HG02870 (cell line): ENCODE measurements around the gene NT5C3B.
A peak's percentile ranks its signal among the peaks of the same experiment; 100 is the strongest.
"Not testable (repeated sequence)": the region's sequence is repeated elsewhere in the genome, so short reads cannot be mapped to it uniquely, and the experiment has no call there.

Experiments
- ATAC-seq: cut with Tn5 transposase; IDR thresholded peaks from one replicate; pipeline ENCODE4 v1.9.1; 2021; ENCODE audit warnings: mild to moderate bottlenecking, moderate library complexity; ENCODE audit not compliant: unreplicated experiment

Gene NT5C3B

DNA sequence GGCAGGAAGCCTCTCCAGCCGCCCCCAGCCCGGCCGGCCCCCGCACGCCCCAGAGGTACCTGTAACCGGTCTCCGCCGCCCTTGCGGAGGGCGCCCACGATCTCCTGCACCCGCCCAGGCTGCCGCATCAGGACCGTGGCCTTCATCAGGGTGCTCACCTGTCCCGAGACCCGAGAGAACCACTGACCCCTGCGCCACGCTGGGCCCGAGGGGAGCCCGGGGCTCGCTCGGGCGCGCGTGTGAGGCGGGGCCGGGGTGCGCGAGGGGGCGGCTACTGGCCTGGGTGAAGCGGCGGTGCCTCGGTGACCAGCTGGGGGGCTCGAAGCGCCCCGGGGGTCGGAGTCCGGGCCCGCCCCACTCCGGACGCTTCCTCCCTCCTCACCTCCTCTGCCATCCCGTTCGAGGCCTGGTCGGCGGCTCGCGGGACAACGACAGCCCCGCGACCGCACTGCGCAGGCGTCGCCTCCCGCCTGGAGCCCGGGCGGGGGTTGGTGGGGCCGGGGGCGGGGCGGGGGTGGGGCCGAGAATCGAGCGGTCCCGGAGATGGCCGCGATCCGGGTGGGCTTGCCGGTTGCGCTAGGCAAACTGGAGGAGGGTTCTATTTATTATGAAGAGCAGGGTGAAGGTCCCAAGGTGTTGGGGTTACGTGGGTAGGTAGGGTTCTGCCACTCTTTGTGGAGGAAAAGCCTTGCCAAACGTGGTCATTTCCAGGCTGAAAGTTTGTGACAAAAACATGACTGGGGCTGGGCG, at the start of gene NT5C3B:
TSS of gene NT5C3B (minus strand) at position 433 of the 750 bp plus-strand sequence. CDS start at position 394, 39 bp downstream.
- peak; percentile 62 for ATAC-seq

DNA sequence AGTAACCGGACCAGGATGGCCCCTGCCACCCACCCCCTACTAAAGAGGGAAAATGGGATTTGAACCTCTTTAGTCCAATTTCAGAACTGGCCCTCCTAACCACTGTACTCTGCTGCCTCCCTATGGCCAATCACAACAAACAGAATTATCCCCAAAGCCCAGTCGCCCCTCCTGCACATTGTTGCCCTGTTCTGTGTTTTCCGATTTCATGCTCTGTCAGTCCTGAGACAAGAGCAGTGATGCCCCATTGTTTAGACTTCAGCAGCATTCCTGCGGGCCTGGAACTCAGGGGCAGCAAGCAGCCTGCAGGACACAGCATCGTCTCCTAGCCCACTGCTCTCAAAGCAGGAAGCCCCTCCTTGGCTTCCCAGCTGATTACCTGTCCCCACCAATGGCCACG, 49.7 kb upstream of the NT5C3B start:
- ATAC-seq: no peak

DNA sequence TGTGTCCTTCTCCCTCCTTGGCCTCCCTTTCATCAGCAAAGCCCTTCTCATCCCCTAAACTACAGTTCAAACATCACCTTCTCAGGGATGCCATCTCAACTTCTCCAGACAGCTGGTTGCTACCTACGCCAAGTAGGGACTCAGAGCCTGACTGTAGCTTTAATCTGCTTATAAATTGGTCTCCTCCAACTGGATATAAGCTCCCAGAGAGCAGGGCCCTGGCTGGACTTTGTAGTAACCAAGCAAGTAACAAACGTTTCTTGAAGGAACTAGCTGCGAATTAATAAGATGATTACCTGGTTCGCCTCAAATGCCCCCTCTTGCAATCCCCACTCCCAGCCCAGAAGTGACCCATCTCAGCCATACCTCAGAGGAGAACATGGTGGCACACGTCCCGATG, 46.7 kb upstream of the NT5C3B start:
- ATAC-seq: no peak

DNA sequence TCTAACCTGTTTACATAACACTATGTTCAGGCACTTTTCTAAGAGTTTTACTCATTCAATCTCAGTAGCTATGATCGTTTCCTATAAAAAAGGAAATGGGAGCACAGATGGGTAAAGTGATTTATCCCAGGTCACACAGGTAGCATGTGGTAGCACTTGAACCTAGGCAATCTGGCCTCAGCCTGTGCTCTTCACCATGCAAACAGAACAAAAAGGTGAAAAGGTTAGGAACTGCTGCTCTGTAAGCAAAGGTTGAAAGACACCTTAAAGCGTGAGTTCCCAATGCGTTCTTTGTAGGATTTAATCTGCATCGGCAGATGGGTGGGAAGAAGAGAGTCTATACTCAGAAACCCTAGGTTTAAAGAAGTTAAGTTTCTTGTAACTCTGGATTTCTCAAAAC, 44.1 kb upstream of the NT5C3B start:
- ATAC-seq: no peak

DNA sequence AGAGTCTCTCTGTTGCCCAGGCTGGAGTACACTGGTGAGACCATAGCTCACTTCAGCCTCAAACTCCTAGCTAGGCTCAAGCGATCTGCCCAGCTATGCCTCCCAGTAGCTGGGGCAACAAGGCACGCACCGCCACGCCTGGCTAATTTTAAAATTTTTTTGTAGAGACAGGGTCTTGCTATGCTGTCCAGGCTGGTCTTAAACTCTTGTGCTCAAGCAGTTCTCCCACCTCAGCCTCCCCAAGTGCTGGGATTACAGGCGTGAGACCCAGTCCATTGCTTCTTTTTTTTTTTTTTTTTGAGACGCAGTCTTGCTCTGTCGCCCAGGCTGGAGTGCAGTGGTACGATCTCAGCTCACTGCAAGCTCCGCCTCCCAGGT, 38.2 kb upstream of the NT5C3B start:
- not testable (repeated sequence) for ATAC-seq

DNA sequence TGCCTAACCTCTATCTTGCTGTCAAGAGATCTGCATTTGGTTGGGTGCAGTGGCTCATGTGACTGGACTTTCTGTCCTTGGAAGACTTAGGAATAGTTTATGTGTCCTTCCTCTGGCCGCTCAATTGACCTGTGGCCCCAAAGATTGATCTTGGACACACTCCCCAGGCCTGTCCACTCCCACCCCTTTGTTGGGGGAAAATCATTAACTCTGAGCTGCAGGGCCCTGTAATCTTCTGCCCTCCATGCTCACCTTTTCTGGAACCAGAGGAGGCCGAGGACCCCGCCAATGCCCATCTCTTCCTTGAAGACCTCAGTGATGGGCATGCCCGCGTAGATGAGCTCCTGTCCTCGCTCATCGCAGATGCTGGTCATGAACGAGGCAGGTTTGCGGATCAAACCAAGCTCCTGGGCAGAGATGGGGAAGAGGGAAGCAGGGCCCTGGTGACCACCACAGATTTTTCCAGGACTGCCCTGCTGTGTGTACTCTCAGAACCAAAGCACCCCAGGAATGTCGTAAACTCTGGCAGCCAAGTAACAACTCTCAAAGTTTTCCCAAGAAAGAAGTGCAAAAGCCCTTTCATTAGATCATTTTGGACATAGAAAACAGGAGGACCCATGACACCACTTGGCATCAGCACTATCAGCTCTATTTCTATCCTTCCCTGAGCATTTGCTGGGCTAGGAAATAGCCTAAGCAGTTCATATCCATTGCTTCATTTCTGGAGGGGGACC, 37.7 kb upstream of the NT5C3B start:
- no peak for ATAC-seq

GRCh38 chr17:41871789-41872188, 35.8 kb upstream of the NT5C3B start:
- ATAC-seq: no peak

DNA sequence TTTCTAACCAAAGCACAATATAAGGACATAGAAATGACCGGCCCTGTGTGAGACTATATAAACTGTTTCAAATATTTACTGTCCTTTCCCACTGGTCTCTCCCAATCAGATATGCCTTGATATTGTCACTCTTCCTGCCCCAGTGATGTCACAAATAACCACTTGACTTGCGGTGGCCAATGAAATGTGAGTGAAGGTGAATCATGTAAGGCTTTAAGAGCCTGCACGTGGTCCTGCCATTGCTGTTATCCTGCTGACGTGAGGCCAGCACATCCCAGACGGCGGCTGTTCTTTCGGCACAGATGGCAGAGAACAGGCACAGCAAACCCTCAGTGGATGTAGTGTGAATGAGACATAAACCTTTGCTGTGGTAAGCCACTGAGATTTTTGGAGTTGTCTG, 34.6 kb upstream of the NT5C3B start:
- ATAC-seq: no peak

DNA sequence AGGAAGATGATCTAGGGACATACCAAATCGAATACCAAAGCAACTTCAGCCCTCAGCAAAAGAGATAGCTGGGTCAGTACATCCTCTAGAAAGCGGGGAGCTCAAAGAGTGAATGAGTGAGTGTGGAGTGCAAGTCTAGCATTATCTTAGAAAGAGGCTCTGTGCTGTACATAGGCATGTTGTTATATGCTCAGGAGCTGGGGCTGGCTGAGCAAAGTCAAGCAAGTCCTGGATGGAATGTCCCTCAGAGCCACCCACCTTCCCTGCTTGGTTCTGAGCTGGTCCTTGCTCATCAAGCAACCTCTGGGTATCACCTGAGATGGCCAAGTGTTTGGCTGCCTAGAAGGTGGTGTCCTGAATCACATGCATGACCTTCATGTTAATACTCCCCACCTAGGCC, 34.1 kb upstream of the NT5C3B start:
- ATAC-seq: no peak

DNA sequence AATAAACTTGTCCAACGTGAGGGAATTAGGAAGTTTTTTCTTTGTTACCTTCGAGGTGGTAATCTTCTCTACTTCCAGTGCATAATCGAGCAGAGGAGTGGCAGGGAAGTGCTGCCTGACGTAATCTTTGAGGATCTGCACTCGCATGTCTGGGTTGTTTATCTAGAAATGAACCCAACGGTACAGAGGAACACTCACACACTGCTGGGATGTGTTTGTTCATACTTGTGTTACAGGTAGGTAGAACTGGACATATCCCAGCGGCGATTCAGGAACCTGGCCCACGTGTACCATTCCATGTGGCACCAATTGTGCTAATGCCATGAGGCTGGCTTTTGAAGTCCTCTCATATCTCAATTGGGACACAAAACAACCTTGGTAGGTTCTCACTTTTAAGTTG, 33.4 kb upstream of the NT5C3B start:
- no peak for ATAC-seq

DNA sequence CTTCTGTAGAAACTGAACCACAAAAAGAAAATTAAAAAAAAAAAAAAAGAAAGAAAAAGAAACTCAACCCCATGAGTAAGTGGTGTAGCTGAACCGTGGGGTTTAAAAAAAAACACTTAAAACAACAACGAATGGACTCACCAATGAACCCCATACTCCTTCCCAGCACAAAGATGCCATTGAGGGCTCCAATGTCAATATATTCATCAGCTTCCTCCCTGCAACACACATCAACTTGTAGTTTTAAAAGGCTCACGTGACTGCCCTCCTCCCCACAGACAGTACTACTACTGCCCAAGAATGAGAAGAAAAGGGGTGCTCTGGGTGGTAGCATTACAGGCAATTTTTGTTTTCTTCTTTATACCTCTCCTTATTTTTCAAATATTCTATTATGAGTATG, 32.5 kb upstream of the NT5C3B start:
- ATAC-seq: no peak

- ATAC-seq: no peak
Observed at GRCh38 chr17:41865596-41865893, 29.5 kb upstream of the NT5C3B start.

DNA sequence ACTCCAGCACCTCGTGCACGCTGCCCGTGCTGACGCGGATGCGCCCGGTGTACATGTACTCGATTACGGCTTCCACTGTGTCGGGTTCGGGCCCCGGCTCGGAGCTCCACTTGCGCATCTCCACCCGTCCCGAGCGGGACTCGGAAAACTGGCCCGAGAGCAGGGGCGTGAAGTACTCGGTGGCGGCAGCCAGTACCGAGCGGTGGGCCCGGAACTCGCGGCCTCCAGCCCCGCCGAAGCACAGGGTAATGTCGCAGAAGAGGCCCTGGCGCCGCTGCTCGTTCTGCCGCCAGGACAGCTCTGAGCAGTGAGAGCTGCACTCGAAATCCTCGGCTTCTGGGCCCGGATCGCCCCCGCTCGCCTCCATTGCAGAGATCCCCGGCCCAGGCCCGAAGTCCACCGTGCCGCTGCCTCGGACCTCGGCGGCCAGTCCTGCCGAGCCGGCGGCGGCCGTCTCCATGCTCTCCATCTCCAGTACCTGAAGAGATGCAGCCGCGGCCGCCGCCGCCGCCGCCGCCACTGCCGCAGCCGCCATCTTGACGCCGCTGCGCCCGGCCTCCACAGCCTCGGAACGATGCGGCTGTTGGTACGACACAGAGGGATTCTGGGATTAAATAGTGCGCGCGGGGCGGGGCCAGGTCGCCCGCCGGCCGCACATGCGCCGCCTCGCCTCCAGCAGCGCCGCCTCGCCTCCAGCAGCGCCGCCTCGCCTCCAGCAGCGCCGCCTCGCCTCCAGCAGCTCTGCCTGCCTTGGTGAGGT, 29.0 kb upstream of the NT5C3B start, which contains the start of gene KLHL11:
TSS of gene KLHL11 (minus strand) at position 588 of the 760 bp plus-strand sequence. CDS start at position 535, 53 bp downstream.
- ATAC-seq: peak; percentile 84

DNA sequence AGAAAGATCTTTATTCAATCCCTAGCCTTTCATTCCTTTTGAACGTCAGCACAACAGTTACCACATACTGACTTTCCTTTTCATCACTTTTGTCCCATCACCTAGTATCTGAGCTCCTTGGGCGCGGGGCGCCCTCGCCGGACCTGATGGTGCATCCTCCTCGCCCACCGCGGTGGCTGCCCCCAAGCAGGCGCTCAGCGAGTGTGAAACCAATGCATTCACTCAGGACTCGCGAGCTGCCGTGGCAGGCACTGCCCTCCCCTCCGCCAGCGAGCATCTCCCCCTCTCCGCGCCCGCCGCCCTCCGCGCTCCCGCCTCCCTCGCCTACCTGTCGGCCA, 28.4 kb upstream of the NT5C3B start:
- ATAC-seq: no peak

DNA sequence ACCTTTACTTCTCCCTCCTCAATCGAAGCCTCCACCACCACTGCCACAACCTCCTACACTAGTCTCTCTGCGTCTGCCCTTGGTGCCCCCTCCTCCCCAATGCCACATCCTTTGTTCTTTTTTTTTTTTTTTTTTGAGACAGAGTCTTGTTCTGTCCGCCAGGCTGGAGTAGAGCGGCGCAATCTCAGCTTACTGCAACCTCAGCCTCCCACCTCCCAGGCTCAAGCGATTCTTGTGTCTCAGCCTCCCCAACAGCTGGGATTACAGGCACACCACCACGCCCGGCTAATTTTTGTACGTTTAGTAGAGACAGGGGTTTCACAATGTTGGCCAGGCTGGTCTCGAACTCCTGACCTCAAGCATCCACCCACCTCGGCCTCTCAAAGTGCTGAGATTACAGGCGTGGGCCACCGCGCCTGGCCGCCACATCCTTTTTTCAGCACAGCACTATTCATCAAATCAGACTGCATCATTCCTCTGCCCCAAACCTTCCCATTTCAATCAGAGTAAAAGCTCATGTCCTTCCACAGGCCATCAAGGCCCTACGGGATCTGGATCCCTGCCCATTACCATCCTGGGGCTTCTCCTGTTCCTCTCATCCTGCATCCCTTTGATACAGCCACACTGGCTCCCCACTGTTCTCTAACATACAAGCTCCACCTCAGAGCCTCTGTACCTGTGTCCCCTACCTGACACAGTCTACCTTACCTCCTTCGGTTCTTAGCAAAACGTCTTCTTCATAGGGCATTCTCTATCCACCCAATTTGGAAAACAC, 27.2 kb upstream of the NT5C3B start:
- no peak for ATAC-seq

GRCh38 chr17:41860254-41860931, 24.4 kb upstream of the NT5C3B start:
- no peak for ATAC-seq

GRCh38 chr17:41851382-41851781, 15.3 kb upstream of the NT5C3B start:
- ATAC-seq: not testable (repeated sequence)

DNA sequence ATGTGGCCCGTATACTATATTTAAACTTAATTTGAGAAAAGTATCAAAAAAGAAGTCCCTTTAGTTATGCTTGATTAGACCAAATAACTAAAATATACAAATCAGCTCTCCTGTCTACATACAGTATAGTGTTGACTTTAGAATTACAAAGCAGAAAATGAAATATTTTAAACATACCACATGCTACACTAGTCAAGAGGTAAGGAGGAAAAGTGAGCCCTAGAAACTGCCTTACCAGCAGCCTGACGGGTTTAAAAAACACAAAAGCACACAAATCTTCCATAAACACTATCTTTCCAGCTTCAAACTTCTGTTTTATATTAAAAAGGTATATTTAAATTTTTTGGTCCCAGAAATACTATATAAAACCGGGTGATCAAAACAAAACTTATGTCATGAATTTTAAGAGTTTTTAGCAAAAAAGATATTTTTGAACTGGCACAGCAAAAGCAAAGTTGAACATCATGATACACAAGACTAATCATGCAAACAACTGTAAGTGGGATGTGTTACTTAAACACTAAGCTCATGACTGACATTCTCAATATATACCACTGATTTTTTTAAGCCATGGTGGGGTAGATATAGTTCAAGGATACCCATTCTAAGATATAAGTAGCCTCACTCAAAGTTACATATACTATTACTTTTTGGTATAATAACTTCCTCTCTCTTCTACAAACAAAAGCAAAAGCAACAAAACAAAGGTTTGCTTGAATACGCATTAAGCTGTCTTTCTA, 13.4 kb upstream of the NT5C3B start:
- ATAC-seq: no peak

- ATAC-seq: no peak
Observed at GRCh38 chr17:41848788-41849187, 12.8 kb upstream of the NT5C3B start.

DNA sequence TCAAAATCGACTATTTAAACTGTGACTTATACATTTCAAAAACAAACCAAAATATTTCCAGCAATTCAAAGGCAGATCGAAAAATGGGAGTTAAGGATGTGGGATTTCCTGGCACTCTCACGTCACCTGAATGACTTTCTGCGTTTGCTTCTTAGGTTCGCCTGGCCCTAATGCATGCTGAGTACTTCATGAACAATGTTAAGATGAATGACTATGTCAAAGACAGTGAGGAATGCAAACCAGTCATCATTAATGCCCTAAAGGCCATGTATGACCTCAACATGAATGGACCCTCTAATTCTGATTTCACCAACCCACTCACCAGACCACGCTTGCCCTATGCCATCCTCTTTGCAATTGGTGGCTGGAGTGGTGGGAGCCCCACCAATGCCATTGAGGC, 8.9 kb upstream of the NT5C3B start:
- no peak for ATAC-seq
